H1 (cell line): ENCODE data around the gene MMP20. TPM values are rescaled to one million over a fixed set of nuclear protein-coding genes. Genes with fewer than 3 reads are reported as not detected.

Experiments
- CTCF ChIA-PET: fragments of 300-600 bp; sonication (Branson Sonifier 250); formaldehyde crosslinking; loops from one replicate; lab custom pipeline; 2021; ENCODE audit not compliant: partially characterized antibody; lab: Charles Lee
- POLR2A ChIA-PET: fragments of 300-600 bp; sonication (Branson Sonifier 250); formaldehyde crosslinking; loops from one replicate; lab custom pipeline; 2021; ENCODE audit warnings: inconsistent platforms; ENCODE audit not compliant: partially characterized antibody; lab: Charles Lee
- DNase-seq, 2 experiments: peaks; one replicate each; pipeline versions ENCODE4 v3.0.0 to v3.0.0-alpha.2; 2010 to 2022; ENCODE audit warnings: low spot score in 2 of 2, low read depth in 1 of 2, mixed read lengths in 1 of 2
- FAIRE-seq: peaks from 2 replicates; lab custom pipeline; 2011; peaks lifted over from hg19 to GRCh38; lab: Jason Lieb, UNC
- H2AFZ ChIP-seq: 2 replicates; pipeline ENCODE4 v1.8.1; 2012; ENCODE audit warnings: low read length, inconsistent platforms
- H2AK5ac ChIP-seq: 2 replicates; pipeline ENCODE4 v1.6.1; 2013; ENCODE audit warnings: low read depth, low read length
- H2BK120ac ChIP-seq: replicated peaks from 2 replicates; pipeline ENCODE3; 2013; ENCODE audit warnings: low read depth, low read length, inconsistent platforms
- H2BK12ac ChIP-seq: 2 replicates; pipeline ENCODE4 v1.6.1; 2013; ENCODE audit warnings: low read depth, low read length
- H2BK15ac ChIP-seq: 2 replicates; pipeline ENCODE4 v1.6.1; 2013; ENCODE audit warnings: low read length
- H2BK20ac ChIP-seq: 2 replicates; pipeline ENCODE4 v1.6.1; 2013; ENCODE audit warnings: low read length
- H2BK5ac ChIP-seq: 2 replicates; pipeline ENCODE4 v1.6.1; 2013; ENCODE audit warnings: low read depth, low read length
- H3K14ac ChIP-seq: 2 replicates; pipeline ENCODE4 v1.6.1; 2013; ENCODE audit warnings: inconsistent platforms; ENCODE audit not compliant: insufficient read length
- H3K18ac ChIP-seq: 2 replicates; pipeline ENCODE4 v1.6.1; 2013; ENCODE audit warnings: low read length; ENCODE audit errors: extremely low read depth
- H3K23ac ChIP-seq: 2 replicates; pipeline ENCODE4 v1.6.1; 2013; ENCODE audit warnings: inconsistent platforms; ENCODE audit not compliant: insufficient read length
- H3K23me2 ChIP-seq: 2 replicates; pipeline ENCODE4 v1.6.1; 2013; ENCODE audit warnings: low read depth, low read length
- H3K27ac ChIP-seq: 2 replicates; pipeline ENCODE4 v1.6.1; 2011; ENCODE audit warnings: low read depth, low read length, inconsistent platforms
- H3K27me3 ChIP-seq, 4 experiments: replicated peaks in 1 of 4; 1 replicate in 1 of 4; 2 replicates in 3 of 4; pipeline versions ENCODE4 v1.6.1 to v1.8.1; 2011 to 2013; ENCODE audit warnings: low read length in 3 of 4, mild to moderate bottlenecking in 3 of 4, inconsistent platforms in 2 of 4, mixed read lengths in 2 of 4, moderate library complexity in 1 of 4; ENCODE audit not compliant: control insufficient read depth in 3 of 4, insufficient read depth in 3 of 4; ENCODE audit errors: extremely low read depth in 1 of 4
- H3K36me3 ChIP-seq, 4 experiments: 2 replicates each; pipeline versions ENCODE4 v1.6.1 to v1.8.1; 2011 to 2013; ENCODE audit warnings: mild to moderate bottlenecking in 4 of 4, low read length in 3 of 4, moderate library complexity in 2 of 4, control low read depth in 1 of 4, inconsistent platforms in 1 of 4; ENCODE audit not compliant: insufficient read depth in 4 of 4, control insufficient read depth in 2 of 4
- H3K4ac ChIP-seq: replicated peaks from 2 replicates; pipeline ENCODE3; 2013; ENCODE audit warnings: low read length, low read depth, mixed read lengths, inconsistent platforms; ENCODE audit not compliant: insufficient read length
- H3K4me1 ChIP-seq, 4 experiments: replicated peaks in 1 of 4; 1 replicate in 1 of 4; 2 replicates in 3 of 4; pipeline versions ENCODE4 v1.6.1 to v1.8.1; 2011 to 2013; ENCODE audit warnings: low read length in 3 of 4, inconsistent platforms in 2 of 4, mixed read lengths in 1 of 4; ENCODE audit not compliant: insufficient read depth in 4 of 4, control insufficient read depth in 3 of 4
- H3K4me2 ChIP-seq, 2 experiments: 2 replicates each; pipeline versions ENCODE4 v1.6.1 to v1.8.1; 2011 to 2013; ENCODE audit warnings: low read depth in 2 of 2, low read length in 2 of 2, control low read depth in 1 of 2, inconsistent platforms in 1 of 2, mild to moderate bottlenecking in 1 of 2; ENCODE audit not compliant: insufficient read depth in 1 of 2
- H3K4me3 ChIP-seq, 4 experiments: fragments of 200-600, 300-600 bp in 1 of 4; sonication (generic), shearing (Covaris generic), sonication (Bioruptor Twin) in 1 of 4; 2 replicates each; pipeline versions ENCODE4 v1.5.1 to v1.8.1; 2011 to 2016; ENCODE audit warnings: low read length in 4 of 4, low read depth in 3 of 4, control low read depth in 2 of 4, inconsistent platforms in 2 of 4, mild to moderate bottlenecking in 2 of 4, mixed read lengths in 1 of 4, moderate library complexity in 1 of 4; ENCODE audit not compliant: insufficient read depth in 2 of 4; ENCODE audit errors: extremely low read depth in 1 of 4
- H3K56ac ChIP-seq: replicated peaks from 2 replicates; pipeline ENCODE3; 2013; ENCODE audit warnings: low read depth, mild to moderate bottlenecking, mixed read lengths, low read length, inconsistent platforms; ENCODE audit not compliant: insufficient read length
- H3K79me1 ChIP-seq: 2 replicates; pipeline ENCODE4 v1.6.1; 2013; ENCODE audit warnings: low read depth, low read length, control low read depth
- H3K79me2 ChIP-seq, 2 experiments: 2 replicates each; pipeline versions ENCODE4 v1.6.1 to v1.8.1; 2012 to 2013; ENCODE audit warnings: low read length in 2 of 2, mild to moderate bottlenecking in 2 of 2, inconsistent platforms in 1 of 2; ENCODE audit not compliant: insufficient read depth in 2 of 2, control insufficient read depth in 1 of 2
- H3K9ac ChIP-seq, 4 experiments: replicated peaks in 1 of 4; 1 replicate in 1 of 4; 2 replicates in 3 of 4; pipeline versions ENCODE4 v1.6.1 to v1.8.1; 2011 to 2013; ENCODE audit warnings: low read depth in 3 of 4, low read length in 3 of 4, control low read depth in 2 of 4, mild to moderate bottlenecking in 2 of 4, moderate library complexity in 2 of 4, inconsistent platforms in 1 of 4; ENCODE audit errors: extremely low read depth in 1 of 4
- H3K9me3 ChIP-seq, 2 experiments: 2 replicates each; pipeline versions ENCODE4 v1.6.1 to v1.8.1; 2012 to 2013; ENCODE audit warnings: mild to moderate bottlenecking in 2 of 2, moderate library complexity in 2 of 2, control low read depth in 1 of 2, inconsistent platforms in 1 of 2, low read depth in 1 of 2, low read length in 1 of 2, mixed read lengths in 1 of 2; ENCODE audit not compliant: insufficient read depth in 2 of 2
- H4K20me1 ChIP-seq, 2 experiments: replicated peaks in 1 of 2; 2 replicates each; pipeline versions ENCODE3 to v1.8.1; 2011 to 2013; ENCODE audit warnings: inconsistent platforms in 2 of 2, low read length in 2 of 2, mild to moderate bottlenecking in 1 of 2; ENCODE audit not compliant: insufficient read depth in 2 of 2, control insufficient read depth in 1 of 2
- H4K5ac ChIP-seq: 2 replicates; pipeline ENCODE4 v1.6.1; 2013; ENCODE audit warnings: low read length, low read depth, mixed read lengths, inconsistent platforms; ENCODE audit not compliant: insufficient read length
- H4K8ac ChIP-seq: 2 replicates; pipeline ENCODE4 v1.8.0; 2013; ENCODE audit warnings: mild to moderate bottlenecking, moderate library complexity, low read length, inconsistent platforms; ENCODE audit not compliant: insufficient read depth; ENCODE audit errors: extremely low read depth
- H4K91ac ChIP-seq: replicated peaks from 2 replicates; pipeline ENCODE3; 2013; ENCODE audit warnings: low read length, mixed read lengths, inconsistent platforms; ENCODE audit not compliant: insufficient read length
- BCL11A ChIP-seq, 2 experiments: IDR thresholded peaks; one replicate each; pipeline ENCODE4 v1.6.1; 2011; ENCODE audit warnings: low read depth in 2 of 2, low read length in 2 of 2, mild to moderate bottlenecking in 2 of 2
- FOSL1 ChIP-seq: IDR thresholded peaks from 2 replicates; pipeline ENCODE4 v1.6.1; 2011; ENCODE audit warnings: mild to moderate bottlenecking, low read depth, low read length, moderate library complexity; ENCODE audit not compliant: insufficient read depth
- SP1 ChIP-seq: IDR thresholded peaks from 2 replicates; pipeline ENCODE4 v1.6.1; 2011; ENCODE audit warnings: low read depth, low read length
- SP2 ChIP-seq: IDR thresholded peaks from 2 replicates; pipeline ENCODE4 v1.6.1; 2012; ENCODE audit warnings: mild to moderate bottlenecking, low read length, inconsistent platforms
- TEAD4 ChIP-seq: IDR thresholded peaks from 2 replicates; pipeline ENCODE4 v1.6.1; 2012; ENCODE audit warnings: low read depth, low read length, inconsistent platforms, mixed read lengths
- WGBS, 2 experiments: shearing (Covaris generic) in 1 of 2; methylation state at CpG; one replicate each; pipeline versions ENCODE4 v1.1.6 to v1.1.7; 2013 to 2015; ENCODE audit warnings: low lambda C conversion rate in 2 of 2, mixed read lengths in 2 of 2, inconsistent platforms in 1 of 2, low coverage in 1 of 2, missing lambda C conversion rate in 1 of 2; ENCODE audit not compliant: insufficient replicate concordance in 2 of 2, insufficient coverage in 1 of 2, insufficient read length in 1 of 2; ENCODE audit errors: extremely low coverage in 1 of 2, missing lambda C conversion rate in 1 of 2; 5-methylcytosine and 5-hydroxymethylcytosine counted together
- polyA plus RNA-seq, 7 experiments: library from polyadenylated mRNA; depleted of rRNA in 3 of 7; stranded (reverse) in 5 of 7; unstranded in 2 of 7; fragments of >200 nt in 5 of 7; fragments of 200-250 nt in 2 of 7; gene quantifications; 1 replicate in 5 of 7; 2 replicates in 1 of 7; 4 replicates in 1 of 7; pipeline versions ENCODE4 v1.2.1 to v1.2.3, GENCODE V29; 2011 to 2013; ENCODE audit warnings: missing spikeins in 2 of 7, mixed read lengths in 2 of 7
- total RNA-seq: library from RNA; stranded (reverse); fragmentation: NEBNext Ultra II Directional; extraction: Animal tissue kit (Norgen Biotek cat#: 25700); gene quantifications from 2 replicates; pipeline ENCODE4 v1.2.1, GENCODE V29; 2021
- TF ChIP-seq, protein P1 (sequence below): IDR thresholded peaks from 2 replicates; pipeline ENCODE4 v1.6.1; 2012; ENCODE audit warnings: inconsistent platforms
- TF ChIP-seq, protein P2 (sequence below): IDR thresholded peaks from 2 replicates; pipeline ENCODE4 v1.6.1; 2012; ENCODE audit warnings: inconsistent platforms

Gene MMP20
- total and polyA plus RNA-seq, 2 of the 8 experiments (the other 6 are each of a cell fraction or from before 2014, with no cell fraction given), result not detected

DNA sequence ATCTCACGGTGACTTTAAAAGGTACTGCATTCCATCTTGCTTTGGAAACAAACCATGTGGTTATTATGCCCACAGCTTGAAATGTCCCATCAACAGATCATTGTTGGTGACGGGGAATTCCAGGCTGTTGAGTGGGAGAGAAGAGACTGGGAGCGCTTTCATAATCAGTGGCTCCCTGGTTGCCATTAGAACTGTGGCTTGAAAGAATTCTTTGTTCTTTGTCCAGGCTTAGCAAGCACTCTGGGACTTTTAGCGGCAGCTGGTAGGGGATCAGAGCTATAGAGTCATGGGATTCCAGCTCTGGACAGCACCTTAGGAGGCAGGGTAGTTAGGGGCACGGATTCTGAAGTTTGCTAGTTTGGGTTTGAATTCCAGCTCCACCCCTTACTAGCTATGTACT is 22.0 kb downstream of the MMP20 start:
- no peak overlapping the region for H3K4me2 ChIP-seq
- WGBS, 2 experiments, result 85% methylated on average over 5 of the region's 5 CpGs; no CpG with 5 or more reads in 1 of the 2 experiments

More for the DNA sequence above, 22.0 kb downstream of the MMP20 start:
- ChIA-PET CTCF (interaction anchor here (0.7 to 5.0 kb wide), 7 partner anchors 10 to 314 kb away, joined by 3 to 33 read pairs (median 4); no protein-coding TSS in a partner anchor), POLR2A (interaction anchor here (1.4 kb wide), 1 partner anchor 10 kb away, joined by 6 read pairs; no protein-coding TSS in a partner anchor)
- DNase-seq (no peak), FAIRE-seq (no peak)
- Histone ChIP-seq H4K20me1 (no peaks in the 10 kb centered on the region), H3K36me3 (no peaks in the 10 kb centered on the region), H4K91ac (no peak overlapping the region), H4K5ac (no peak overlapping the region), H3K23me2 (no peaks in the 10 kb centered on the region), H2AFZ (no peak overlapping the region), H2BK12ac (no peak overlapping the region), H3K4me3 (no peak overlapping the region), H2BK120ac (no peak overlapping the region), H3K27ac (no peak overlapping the region), H3K4me1 (peaks cover 0 to 6% (median 1%) of the 10 kb centered on the region in 4 experiments; a peak in 2 of 7 replicates), H3K79me2 (no peaks in the 10 kb centered on the region), H2BK5ac (no peak overlapping the region), H4K8ac (no peak overlapping the region), H3K23ac (no peak overlapping the region), H3K56ac (no peak overlapping the region), H3K18ac (no peak overlapping the region), H3K14ac (no peak overlapping the region), H2AK5ac (no peak overlapping the region), H3K79me1 (no peaks in the 10 kb centered on the region), H3K9ac (no peak overlapping the region), H2BK20ac (no peak overlapping the region), H3K27me3 (no peaks in the 10 kb centered on the region), H3K4ac (no peak overlapping the region), H2BK15ac (no peak overlapping the region), H3K9me3 (no peaks in the 10 kb centered on the region)
- no peak for TF ChIP-seq TEAD4
- TF ChIP-seq, protein P1, sequence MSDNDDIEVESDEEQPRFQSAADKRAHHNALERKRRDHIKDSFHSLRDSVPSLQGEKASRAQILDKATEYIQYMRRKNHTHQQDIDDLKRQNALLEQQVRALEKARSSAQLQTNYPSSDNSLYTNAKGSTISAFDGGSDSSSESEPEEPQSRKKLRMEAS, result no peak
- TF ChIP-seq, protein P2, sequence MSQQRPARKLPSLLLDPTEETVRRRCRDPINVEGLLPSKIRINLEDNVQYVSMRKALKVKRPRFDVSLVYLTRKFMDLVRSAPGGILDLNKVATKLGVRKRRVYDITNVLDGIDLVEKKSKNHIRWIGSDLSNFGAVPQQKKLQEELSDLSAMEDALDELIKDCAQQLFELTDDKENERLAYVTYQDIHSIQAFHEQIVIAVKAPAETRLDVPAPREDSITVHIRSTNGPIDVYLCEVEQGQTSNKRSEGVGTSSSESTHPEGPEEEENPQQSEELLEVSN, result no peak
- no peak for TF ChIP-seq SP2
- no peak for TF ChIP-seq BCL11A (IDR thresholded peaks at IDR 0.05; ENCODE audit: low read depth in 2 of 2, low read length in 2 of 2)
- no peak for TF ChIP-seq FOSL1
- TF ChIP-seq SP1, result no peak
